HG03196 (cell line): ENCODE results near the gene AGAP9.
"Not testable (repeated sequence)": the region's sequence is repeated elsewhere in the genome, so short reads cannot be mapped to it uniquely, and the experiment has no call there.

Source experiments
- ATAC-seq: cut with Tn5 transposase; IDR thresholded peaks from one replicate; pipeline ENCODE4 v1.9.1; 2021; ENCODE audit not compliant: unreplicated experiment

AGAP9 gene

DNA sequence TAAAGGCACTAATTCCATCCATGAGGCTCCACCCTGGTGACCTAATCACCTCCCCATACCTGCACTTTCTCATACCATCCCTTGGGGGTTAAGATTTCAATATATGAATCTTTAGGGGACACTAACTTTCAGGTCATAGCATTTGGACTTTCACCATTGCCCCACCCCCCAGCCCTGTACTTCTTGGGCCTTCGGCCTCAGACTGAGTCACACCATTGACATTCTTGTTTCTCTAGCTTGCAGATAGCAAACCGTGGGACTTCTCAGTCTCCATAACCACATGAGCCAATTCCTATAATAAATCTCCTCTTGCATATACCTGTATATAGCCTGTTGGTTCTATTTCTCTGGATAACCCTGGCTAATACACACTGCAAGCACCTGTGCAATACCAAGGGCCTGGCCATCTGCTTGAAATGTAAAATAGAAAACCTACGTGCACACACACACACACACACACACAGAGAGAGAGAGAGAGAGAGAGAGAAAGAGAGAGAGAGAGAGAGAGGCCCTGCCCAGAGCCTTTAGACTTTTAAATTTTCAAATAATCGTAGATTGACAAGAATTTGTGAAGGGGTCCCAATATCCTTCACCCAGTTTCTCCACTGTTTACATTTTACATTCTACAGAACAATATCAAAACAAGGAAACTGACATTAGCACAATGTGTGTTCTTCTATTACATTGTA, 64.8 kb downstream of the AGAP9 start:
- no peak for ATAC-seq

DNA sequence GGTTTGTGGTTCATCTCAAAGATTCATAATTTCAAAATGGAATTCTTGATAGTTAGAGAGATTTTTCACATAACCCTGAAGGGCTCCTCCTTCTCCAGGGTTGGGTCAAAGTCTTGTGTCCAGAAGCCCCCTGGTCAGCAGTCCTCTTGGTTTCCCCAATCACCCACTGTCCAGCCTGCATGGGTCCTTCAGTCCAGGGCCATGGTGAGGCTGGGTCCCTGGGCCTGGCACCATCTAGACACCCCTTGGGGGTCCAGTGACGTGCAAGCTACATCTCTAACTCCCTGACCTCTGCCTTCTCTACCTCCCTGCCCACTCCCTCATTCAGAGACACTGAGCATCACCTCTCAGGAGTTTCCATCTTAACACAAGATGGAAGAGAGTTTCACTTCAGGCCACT, 65.6 kb downstream of the AGAP9 start:
- no peak for ATAC-seq

DNA sequence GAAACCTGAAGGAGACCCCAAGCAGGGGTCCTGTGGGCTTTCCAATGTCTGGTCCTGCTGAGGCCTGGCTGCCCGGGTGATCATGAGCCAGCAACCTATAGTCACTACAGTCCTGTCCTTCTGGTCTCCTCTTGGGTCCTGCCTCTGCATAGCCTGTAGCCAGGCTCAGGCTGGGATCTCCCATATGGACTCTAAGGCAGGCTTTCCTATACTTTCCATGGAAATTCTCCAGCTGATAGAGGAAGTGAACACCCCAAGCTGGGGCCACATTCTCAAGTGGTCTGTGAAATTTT, 66.0 kb downstream of the AGAP9 start:
- ATAC-seq = no peak

DNA sequence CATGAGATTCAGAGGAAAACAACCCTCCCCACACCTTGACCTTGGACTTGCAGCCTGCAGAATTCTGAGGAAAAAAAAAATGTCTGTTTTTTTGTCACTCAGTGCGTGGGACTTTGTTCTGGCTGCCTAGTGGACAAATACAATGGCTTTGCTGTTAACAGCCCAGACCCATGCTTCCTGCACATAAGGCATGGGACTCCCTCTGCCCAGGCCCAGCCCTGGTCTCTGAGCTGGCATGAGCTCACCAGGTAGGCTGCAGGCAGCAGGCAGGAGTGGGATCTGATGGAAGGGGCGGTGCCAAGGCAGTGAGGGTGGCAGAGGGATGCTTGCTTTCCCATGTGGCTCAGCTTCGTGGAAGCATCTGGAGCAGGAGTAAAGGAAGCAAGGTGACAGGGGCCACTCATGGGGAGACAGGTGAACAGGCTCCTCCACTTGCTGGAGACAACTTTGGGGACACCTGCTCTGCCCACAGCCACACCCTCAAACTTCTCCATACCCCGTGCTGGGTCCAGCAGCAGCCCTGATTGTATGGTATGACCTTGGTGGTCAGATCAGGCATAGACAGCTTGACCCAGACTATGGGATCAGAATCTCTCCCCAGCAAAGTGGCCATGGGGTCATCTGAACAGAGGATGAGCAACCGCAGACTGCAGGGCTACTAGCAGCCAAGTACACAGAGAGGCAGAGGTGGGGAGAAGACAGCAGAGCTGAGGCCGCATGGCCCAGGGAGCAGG, 66.5 kb downstream of the AGAP9 start:
- no peak for ATAC-seq

DNA sequence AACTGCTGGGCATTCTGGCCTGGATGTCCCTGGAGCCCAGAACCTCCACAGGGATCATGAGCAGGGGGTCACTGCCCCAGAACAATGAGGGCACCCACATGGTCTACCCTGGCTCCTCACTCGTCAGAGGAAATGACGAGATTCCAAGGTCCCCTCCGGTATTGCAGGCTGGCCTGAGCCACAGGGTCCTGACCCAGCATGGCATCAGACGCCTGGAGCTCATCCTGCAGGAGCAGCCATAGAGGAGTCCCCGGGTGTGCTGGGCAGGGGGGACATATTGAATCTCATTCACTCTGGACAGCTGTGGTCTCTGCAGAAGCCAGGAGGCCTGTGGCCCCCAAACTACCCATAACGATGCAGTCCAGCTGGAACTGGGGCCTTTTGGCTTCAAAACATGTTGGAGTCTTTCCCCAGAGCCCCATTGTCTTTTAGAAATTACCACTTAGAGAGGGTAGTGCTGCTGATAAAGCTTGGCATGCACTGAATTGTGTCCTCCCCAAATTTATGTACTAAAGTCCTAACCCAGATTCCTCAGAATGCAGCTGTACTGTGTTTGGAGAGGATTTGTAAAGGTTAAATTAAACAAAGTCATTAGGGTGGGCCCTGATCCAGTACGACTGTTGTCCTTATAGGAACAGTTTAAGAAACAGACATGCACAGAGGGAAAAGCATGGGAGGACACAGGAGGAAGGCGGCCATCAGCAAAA, 67.2 kb downstream of the AGAP9 start:
- no peak for ATAC-seq

DNA sequence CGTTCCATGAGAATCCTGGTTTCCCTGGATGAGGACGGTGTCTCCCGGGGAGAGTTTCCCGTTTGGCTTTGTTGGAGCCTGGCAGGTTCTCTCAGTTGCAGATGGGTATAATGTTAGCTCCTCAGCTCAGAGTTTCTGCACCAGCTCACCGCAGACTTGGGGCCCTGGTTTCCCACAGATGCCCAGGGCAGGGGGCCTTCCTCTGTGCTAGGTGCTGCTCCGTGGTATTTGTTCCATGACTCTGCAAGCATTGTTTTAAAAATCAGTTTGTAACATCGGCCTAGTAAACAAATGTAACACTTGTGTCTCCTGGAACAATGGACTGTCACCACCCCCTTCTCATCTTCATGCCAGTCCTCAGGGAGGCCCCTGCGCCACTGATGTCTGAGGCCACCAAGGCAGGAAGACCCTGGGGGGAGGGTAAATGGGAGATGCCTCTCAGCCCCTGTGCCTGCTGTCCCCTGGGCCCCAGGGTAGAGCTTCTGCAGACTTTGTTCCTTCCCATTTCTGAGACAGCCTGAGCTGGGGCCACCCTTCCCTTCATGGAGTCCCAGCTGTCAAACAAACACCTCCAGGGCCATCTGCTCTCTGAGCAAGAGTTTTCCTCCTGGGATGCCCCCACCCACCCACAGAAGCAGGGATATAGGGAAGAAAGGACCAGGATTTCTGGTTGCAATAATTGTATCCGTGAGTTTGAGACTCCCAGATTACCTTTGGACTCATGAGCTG, 67.9 kb downstream of the AGAP9 start:
- ATAC-seq = not testable (repeated sequence)

DNA sequence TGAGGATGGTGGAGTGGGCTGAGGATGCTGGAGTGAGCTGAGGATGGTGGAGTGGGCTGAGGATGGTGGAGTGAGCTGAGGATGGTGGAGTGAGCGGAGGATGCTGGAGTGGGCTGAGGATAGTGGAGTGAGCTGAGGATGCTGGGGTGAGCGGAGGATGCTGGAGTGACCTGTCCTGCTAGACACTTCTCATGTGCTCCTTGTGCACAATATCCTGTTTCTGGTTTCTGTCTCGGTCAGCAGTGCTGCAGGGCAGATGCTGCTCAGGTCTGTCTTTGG, 68.7 kb downstream of the AGAP9 start:
- ATAC-seq = no peak

DNA sequence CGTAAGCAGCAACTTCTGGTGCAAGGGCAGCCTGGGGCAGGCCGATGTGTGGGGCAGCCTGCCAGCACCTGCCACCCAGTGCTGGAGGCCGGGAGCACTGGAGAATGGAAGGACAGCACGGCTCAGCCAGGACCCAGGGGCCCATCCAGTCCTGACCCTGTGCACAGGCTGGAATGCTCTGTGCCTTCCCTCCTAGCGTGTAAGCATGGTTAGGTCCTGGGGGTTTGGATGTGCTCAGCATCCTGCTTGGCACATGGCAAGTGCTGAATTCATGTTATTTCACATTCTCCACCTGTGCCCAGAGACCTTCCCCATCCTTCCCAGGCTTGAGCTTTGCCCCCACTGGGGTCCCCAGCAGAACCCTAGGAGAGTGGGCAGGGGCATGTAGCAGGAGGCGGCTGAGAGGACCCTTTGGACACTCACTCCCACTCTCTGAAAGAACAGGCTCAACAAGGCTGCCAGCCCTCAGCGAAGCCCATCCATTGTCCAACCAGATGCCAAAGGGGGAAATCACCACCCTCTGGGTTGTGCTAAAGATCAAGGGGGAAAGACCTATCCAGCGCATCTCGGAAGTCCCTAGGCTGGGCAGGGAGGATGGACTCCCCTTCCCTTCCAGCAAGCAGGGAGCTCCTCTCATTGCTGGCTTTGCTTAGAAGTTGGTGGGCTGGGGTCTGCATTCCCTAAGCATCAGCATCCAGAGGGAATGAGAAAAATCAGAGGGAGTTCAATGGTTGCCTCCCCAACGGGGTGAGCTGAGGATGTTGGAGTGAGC, 69.2 kb downstream of the AGAP9 start:
- no peak for ATAC-seq

DNA sequence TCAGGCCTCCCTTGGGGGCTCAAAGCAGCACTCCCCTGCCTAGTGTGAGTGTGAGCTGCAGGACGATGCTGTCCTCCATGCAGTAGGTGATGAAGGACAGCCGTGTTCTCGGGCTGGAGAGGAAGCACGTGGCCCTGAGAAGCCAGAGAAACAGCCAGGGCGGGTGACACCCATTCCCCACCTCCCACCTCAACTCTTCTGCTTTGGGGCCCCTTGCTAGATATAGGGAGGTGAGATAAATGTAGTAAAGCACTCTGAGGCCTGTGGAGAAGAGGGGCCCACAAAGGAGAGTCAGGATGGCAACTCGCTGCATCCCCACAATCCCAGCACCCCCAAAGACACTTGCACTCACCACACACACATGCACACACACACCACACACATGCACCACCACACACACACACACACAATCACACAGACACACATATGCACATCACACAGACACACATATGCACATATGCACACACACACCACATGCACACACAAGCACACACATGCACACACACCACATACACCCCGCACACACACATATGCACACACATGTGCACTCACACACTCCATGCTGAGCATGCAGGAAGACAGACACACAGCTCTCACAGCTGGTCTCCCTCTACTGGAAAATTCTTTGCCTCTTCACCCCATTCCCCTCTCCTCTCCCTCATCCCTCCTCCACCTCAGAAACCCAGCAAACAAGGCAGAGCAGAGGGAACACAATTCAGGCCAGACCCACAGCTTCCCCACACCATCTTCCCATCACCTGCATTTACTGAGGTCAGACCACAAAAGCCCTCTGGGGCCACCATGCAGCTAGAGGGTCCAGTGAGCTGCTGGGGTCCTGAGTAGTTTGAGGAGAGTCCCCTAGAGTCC, 70.1 kb downstream of the AGAP9 start:
- ATAC-seq = no peak

DNA sequence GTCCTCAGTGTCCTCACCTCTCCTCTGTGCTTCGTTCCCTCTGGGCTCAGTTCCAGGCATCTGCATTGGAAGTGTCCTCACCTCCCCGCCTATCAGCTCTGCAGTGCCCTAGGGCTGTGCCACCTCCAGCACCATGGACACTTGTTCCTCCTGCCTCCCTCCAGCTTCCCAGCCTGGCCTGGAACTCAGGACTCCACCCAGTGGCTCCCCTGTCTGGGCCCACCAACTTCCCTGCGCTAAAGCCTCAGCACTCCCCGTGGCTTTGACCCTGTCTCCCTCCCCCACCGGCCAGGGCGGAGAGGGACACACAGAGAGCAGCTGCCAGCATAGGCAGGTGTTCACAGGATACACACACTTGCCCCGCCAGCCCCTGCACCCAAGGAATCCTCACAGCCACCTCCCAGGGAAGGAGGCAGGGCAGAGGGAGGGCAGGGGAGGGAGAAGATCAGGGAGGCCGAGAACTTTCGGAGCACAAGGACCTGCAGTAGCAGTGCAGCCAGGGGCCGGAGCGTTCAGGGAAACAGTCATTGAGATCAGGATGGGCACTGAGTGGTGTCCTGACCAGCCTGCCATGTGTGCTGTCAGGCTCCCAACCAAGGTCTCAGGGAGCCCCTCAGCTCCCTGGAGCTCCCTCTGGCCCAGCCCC, 70.8 kb downstream of the AGAP9 start:
- ATAC-seq = no peak

DNA sequence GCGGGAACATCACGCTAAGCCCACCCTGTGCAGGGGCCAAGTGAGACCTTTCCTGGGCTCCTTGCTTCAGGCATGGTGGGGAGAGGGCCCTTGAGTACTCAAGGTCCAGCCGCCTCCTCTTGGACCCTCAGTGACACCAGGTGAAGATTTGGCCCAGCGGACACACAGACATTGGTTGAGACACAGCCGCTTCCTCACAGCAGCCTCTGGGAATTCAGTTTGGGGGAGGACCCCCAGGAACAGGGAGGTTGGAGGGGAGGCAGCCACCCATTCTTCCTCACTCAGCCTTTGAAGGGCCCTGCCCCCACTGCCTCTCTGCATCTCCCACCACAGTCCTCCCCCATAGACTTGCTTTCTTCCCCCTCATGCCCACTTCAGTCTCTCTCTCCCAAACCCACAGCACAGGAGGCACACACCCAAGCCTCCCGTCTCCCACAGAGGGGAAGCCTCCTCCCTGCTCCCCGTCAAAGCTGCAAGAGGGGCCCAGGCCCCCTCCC, 71.4 kb downstream of the AGAP9 start:
- ATAC-seq = no peak
